HepG2 (cell line): ENCODE results near the gene PAPPA. TPM values are rescaled to one million over a fixed set of nuclear protein-coding genes. Genes with fewer than 3 reads are reported as not detected.

Experiments used
- CEBPG ChIP-seq: IDR thresholded peaks from 2 replicates; pipeline ENCODE4 v1.6.1; 2016
- CREB1 ChIP-seq, 2 experiments: fragments of 450-650 bp in 1 of 2; IDR thresholded peaks; 2 replicates each; pipeline ENCODE4 v1.6.1; 2016 to 2017; ENCODE audit warnings: control low read depth in 1 of 2, mild to moderate bottlenecking in 1 of 2, missing compliant biosample characterization in 1 of 2, missing genetic modification characterization in 1 of 2
- ELF1 ChIP-seq: sonication (generic); formaldehyde crosslinking; IDR thresholded peaks from 2 replicates; pipeline ENCODE4 v1.4.0; 2020; ENCODE audit warnings: missing genetic modification reagents
- FOXA1 ChIP-seq, 2 experiments: fragments of 450-650 bp in 1 of 2; sonication (generic) in 1 of 2; formaldehyde crosslinking in 1 of 2; IDR thresholded peaks; 2 replicates each; pipeline versions ENCODE4 v1.4.0 to v1.6.1; 2016 to 2020; ENCODE audit warnings: missing genetic modification reagents in 1 of 2
- FOXM1 ChIP-seq: sonication (generic); formaldehyde crosslinking; IDR thresholded peaks from 2 replicates; pipeline ENCODE4 v1.5.0; 2020; ENCODE audit warnings: missing genetic modification reagents
- GATAD1 ChIP-seq: IDR thresholded peaks from 2 replicates; pipeline ENCODE4 v1.6.1; 2016; ENCODE audit warnings: missing genetic modification reagents, missing compliant biosample characterization
- GFI1 ChIP-seq: sonication (generic); formaldehyde crosslinking; IDR thresholded peaks from 2 replicates; pipeline ENCODE4 v1.5.0; 2020; ENCODE audit warnings: missing genetic modification reagents, mild to moderate bottlenecking, borderline replicate concordance
- HDAC2 ChIP-seq: sonication (generic); formaldehyde crosslinking; IDR thresholded peaks from 2 replicates; pipeline ENCODE4 v1.4.0; 2020; ENCODE audit warnings: missing genetic modification reagents
- HES4 ChIP-seq: sonication (generic); formaldehyde crosslinking; IDR thresholded peaks from 2 replicates; pipeline ENCODE4 v1.9.0; 2021; ENCODE audit warnings: mild to moderate bottlenecking, missing genetic modification reagents, borderline replicate concordance
- NFYB ChIP-seq: sonication (generic); formaldehyde crosslinking; IDR thresholded peaks from 2 replicates; pipeline ENCODE4 v1.4.0; 2020; ENCODE audit warnings: missing genetic modification reagents
- SUZ12 ChIP-seq: fragments of 150-350 bp; IDR thresholded peaks from 2 replicates; pipeline ENCODE4 v1.6.1; 2014; ENCODE audit warnings: low read depth, low read length
- TARDBP ChIP-seq: sonication (generic); formaldehyde crosslinking; IDR thresholded peaks from 2 replicates; pipeline ENCODE4 v1.8.0; 2022; ENCODE audit warnings: mild to moderate bottlenecking, missing genetic modification reagents
- TIGD3 ChIP-seq: sonication (generic); formaldehyde crosslinking; IDR thresholded peaks from 2 replicates; pipeline ENCODE4 v1.5.1; 2020; ENCODE audit warnings: mild to moderate bottlenecking, missing genetic modification reagents, borderline replicate concordance
- TRAFD1 ChIP-seq: sonication (generic); formaldehyde crosslinking; IDR thresholded peaks from 2 replicates; pipeline ENCODE4 v1.5.1; 2020; ENCODE audit warnings: missing genetic modification reagents, mild to moderate bottlenecking, borderline replicate concordance
- ZNF24 ChIP-seq: fragments of 450-650 bp; IDR thresholded peaks from 2 replicates; pipeline ENCODE4 v1.6.1; 2017; ENCODE audit warnings: antibody characterized with exemption, mild to moderate bottlenecking
- ZNF337 ChIP-seq: sonication (generic); formaldehyde crosslinking; IDR thresholded peaks from 2 replicates; pipeline ENCODE4 v1.5.1; 2020; ENCODE audit warnings: missing genetic modification reagents, low read depth, mild to moderate bottlenecking, borderline replicate concordance
- ZNF589 ChIP-seq: sonication (generic); formaldehyde crosslinking; conservative IDR thresholded peaks from 2 replicates; pipeline ENCODE4 v1.8.0; 2022; ENCODE audit warnings: mild to moderate bottlenecking, moderate library complexity, missing genetic modification reagents
- ZNF747 ChIP-seq: sonication (generic); formaldehyde crosslinking; IDR thresholded peaks from 2 replicates; pipeline ENCODE4 v1.8.1; 2023; ENCODE audit warnings: missing genetic modification reagents, mild to moderate bottlenecking, borderline replicate concordance
- ZNF879 ChIP-seq: sonication (generic); formaldehyde crosslinking; IDR thresholded peaks from 2 replicates; pipeline ENCODE4 v1.8.1; 2023; ENCODE audit warnings: missing genetic modification reagents
- polyA plus RNA-seq, 8 experiments: library from polyadenylated mRNA; depleted of rRNA in 3 of 8; stranded (reverse) in 7 of 8; unstranded in 1 of 8; fragments of >200 nt; fragmentation: Illumina TruSeq in 4 of 8; extraction: Trizol in 4 of 8; gene quantifications; 2 replicates each; pipeline versions ENCODE4 v1.2.1 to v1.2.3, GENCODE V29; 2011 to 2016; ENCODE audit warnings: low read depth in 4 of 8, missing spikeins in 1 of 8, mixed read lengths in 1 of 8; ENCODE audit not compliant: insufficient read depth in 1 of 8
- total RNA-seq, 5 experiments: library from RNA; depleted of rRNA; stranded (reverse); fragments of >200 nt; fragmentation: Illumina TruSeq; extraction: Trizol; gene quantifications; 2 replicates each; pipeline ENCODE4 v1.2.3, GENCODE V29; 2016; ENCODE audit warnings: low read depth in 1 of 5
- TF ChIP-seq, protein P1 (sequence below): IDR thresholded peaks from 2 replicates; pipeline ENCODE4 v1.6.1; 2016; ENCODE audit warnings: low read depth, missing genetic modification reagents, missing compliant biosample characterization
- TF ChIP-seq, protein P2 (sequence below): IDR thresholded peaks from 2 replicates; pipeline ENCODE4 v1.6.1; 2018; ENCODE audit warnings: missing genetic modification reagents

The PAPPA gene
- total and polyA plus RNA-seq, 2 of the 13 experiments (the other 11 are each of a cell fraction or from before 2014, with no cell fraction given), result 0.09 to 0.11 TPM

GRCh38 chr9:116336133-116336862 lies 182.7 kb downstream of the PAPPA start (continued):
- TF ChIP-seq, protein P1, sequence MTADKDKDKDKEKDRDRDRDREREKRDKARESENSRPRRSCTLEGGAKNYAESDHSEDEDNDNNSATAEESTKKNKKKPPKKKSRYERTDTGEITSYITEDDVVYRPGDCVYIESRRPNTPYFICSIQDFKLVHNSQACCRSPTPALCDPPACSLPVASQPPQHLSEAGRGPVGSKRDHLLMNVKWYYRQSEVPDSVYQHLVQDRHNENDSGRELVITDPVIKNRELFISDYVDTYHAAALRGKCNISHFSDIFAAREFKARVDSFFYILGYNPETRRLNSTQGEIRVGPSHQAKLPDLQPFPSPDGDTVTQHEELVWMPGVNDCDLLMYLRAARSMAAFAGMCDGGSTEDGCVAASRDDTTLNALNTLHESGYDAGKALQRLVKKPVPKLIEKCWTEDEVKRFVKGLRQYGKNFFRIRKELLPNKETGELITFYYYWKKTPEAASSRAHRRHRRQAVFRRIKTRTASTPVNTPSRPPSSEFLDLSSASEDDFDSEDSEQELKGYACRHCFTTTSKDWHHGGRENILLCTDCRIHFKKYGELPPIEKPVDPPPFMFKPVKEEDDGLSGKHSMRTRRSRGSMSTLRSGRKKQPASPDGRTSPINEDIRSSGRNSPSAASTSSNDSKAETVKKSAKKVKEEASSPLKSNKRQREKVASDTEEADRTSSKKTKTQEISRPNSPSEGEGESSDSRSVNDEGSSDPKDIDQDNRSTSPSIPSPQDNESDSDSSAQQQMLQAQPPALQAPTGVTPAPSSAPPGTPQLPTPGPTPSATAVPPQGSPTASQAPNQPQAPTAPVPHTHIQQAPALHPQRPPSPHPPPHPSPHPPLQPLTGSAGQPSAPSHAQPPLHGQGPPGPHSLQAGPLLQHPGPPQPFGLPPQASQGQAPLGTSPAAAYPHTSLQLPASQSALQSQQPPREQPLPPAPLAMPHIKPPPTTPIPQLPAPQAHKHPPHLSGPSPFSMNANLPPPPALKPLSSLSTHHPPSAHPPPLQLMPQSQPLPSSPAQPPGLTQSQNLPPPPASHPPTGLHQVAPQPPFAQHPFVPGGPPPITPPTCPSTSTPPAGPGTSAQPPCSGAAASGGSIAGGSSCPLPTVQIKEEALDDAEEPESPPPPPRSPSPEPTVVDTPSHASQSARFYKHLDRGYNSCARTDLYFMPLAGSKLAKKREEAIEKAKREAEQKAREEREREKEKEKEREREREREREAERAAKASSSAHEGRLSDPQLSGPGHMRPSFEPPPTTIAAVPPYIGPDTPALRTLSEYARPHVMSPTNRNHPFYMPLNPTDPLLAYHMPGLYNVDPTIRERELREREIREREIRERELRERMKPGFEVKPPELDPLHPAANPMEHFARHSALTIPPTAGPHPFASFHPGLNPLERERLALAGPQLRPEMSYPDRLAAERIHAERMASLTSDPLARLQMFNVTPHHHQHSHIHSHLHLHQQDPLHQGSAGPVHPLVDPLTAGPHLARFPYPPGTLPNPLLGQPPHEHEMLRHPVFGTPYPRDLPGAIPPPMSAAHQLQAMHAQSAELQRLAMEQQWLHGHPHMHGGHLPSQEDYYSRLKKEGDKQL (CRISPR knock-in tag), result peak; percentile 76; the same call in 1 of the 2 replicates
- no peak for TF ChIP-seq ZNF337 (CRISPR knock-in tag)
- no peak for TF ChIP-seq FOXM1 (CRISPR knock-in tag)
- no peak for TF ChIP-seq SUZ12
- no peak for TF ChIP-seq CREB1 (IDR thresholded peaks at IDR 0.05)
- TF ChIP-seq CREB1 (CRISPR knock-in tag; IDR thresholded peaks at IDR 0.05), result peak; percentile 71
- no peak for TF ChIP-seq NFYB (CRISPR knock-in tag)
- no peak for TF ChIP-seq TIGD3 (CRISPR knock-in tag)
- TF ChIP-seq, protein P2, sequence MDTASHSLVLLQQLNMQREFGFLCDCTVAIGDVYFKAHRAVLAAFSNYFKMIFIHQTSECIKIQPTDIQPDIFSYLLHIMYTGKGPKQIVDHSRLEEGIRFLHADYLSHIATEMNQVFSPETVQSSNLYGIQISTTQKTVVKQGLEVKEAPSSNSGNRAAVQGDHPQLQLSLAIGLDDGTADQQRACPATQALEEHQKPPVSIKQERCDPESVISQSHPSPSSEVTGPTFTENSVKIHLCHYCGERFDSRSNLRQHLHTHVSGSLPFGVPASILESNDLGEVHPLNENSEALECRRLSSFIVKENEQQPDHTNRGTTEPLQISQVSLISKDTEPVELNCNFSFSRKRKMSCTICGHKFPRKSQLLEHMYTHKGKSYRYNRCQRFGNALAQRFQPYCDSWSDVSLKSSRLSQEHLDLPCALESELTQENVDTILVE (CRISPR knock-in tag), result 0 out of 2 replicates have a peak, but pooled peaks have one; percentile 25
- TF ChIP-seq HDAC2 (CRISPR knock-in tag), result peak; percentile 59
- TF ChIP-seq ZNF24, result no peak
- TF ChIP-seq ZNF879 (CRISPR knock-in tag), result no peak
- 0 out of 2 replicates have a peak, but pooled peaks have one; percentile 19 for TF ChIP-seq TARDBP (CRISPR knock-in tag)
- TF ChIP-seq GFI1 (CRISPR knock-in tag), result no peak
- TF ChIP-seq FOXA1 (IDR thresholded peaks at IDR 0.05), result no peak
- TF ChIP-seq FOXA1 (CRISPR knock-in tag; IDR thresholded peaks at IDR 0.05), result peak; percentile 68
- no peak for TF ChIP-seq GATAD1 (CRISPR knock-in tag)
- TF ChIP-seq ELF1 (CRISPR knock-in tag), result no peak
- TF ChIP-seq CEBPG (CRISPR knock-in tag), result peak; percentile 26; the same call in 1 of the 2 replicates
- TF ChIP-seq ZNF747, result no peak
- TF ChIP-seq HES4 (CRISPR knock-in tag), result no peak
- no peak for TF ChIP-seq TRAFD1 (CRISPR knock-in tag)
- no peak for TF ChIP-seq ZNF589 (CRISPR knock-in tag)
